ENCODE results near the gene FNDC8.

GRCh38 chr17:35175638-35176415 lies 54.4 kb downstream of the FNDC8 start:
- TF ChIP-seq, protein P1, sequence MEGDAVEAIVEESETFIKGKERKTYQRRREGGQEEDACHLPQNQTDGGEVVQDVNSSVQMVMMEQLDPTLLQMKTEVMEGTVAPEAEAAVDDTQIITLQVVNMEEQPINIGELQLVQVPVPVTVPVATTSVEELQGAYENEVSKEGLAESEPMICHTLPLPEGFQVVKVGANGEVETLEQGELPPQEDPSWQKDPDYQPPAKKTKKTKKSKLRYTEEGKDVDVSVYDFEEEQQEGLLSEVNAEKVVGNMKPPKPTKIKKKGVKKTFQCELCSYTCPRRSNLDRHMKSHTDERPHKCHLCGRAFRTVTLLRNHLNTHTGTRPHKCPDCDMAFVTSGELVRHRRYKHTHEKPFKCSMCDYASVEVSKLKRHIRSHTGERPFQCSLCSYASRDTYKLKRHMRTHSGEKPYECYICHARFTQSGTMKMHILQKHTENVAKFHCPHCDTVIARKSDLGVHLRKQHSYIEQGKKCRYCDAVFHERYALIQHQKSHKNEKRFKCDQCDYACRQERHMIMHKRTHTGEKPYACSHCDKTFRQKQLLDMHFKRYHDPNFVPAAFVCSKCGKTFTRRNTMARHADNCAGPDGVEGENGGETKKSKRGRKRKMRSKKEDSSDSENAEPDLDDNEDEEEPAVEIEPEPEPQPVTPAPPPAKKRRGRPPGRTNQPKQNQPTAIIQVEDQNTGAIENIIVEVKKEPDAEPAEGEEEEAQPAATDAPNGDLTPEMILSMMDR (IDR thresholded peaks at IDR 0.05) = no peak
- TF ChIP-seq SIN3A (IDR thresholded peaks at IDR 0.05; ENCODE audit: borderline replicate concordance, low read depth, low read length) = no peak
